ENCODE data around the gene POP5. TPM values are rescaled to one million over a fixed set of nuclear protein-coding genes. Genes with fewer than 3 reads are reported as not detected.

Gene POP5
- 33.8 TPM for polyA plus RNA-seq (2013, experiment 1 of 2)
- polyA plus RNA-seq (2013, experiment 2 of 2), result 34.1 TPM

- H3K4me1 ChIP-seq (ENCODE audit: control insufficient read depth, insufficient read depth, low read depth, low read length), result peaks cover 11% of the 10 kb centered on the region
- no peaks in the 10 kb centered on the region for H3K9me3 ChIP-seq (ENCODE audit: control insufficient read depth, low read length)
- H3K4me2 ChIP-seq (ENCODE audit: low read length, poor library complexity, severe bottlenecking), result peak within 1 kb of the TSS; percentile 94
- peak within 1 kb of the TSS; percentile 34 to 67 for H3K18ac ChIP-seq (ENCODE audit: low read depth in 1 of 2, low read length in 2 of 2)
- H2AK5ac ChIP-seq (ENCODE audit: low read length, severe bottlenecking), result no peak within 1 kb of the TSS
- peak within 1 kb of the TSS; percentile 93 for H3K9ac ChIP-seq (ENCODE audit: low read length)
- peaks cover 8 to 19% of the 10 kb centered on the region in 2 experiments for H3K27me3 ChIP-seq (ENCODE audit: control insufficient read depth in 1 of 2, insufficient read depth in 1 of 2, low read length in 2 of 2)
- peaks cover 12% of the 10 kb centered on the region for H3K79me1 ChIP-seq (replicated peaks; ENCODE audit: low read length, poor library complexity, severe bottlenecking)
- H3K4ac ChIP-seq (ENCODE audit: low read depth in 1 of 2, low read length in 2 of 2), result peak within 1 kb of the TSS in 1 of 2 experiments; percentile 72
- WGBS, result under 1% methylated on average over 56 of the region's 56 CpGs
- peaks cover 33 to 41% of the 10 kb centered on the region in 2 experiments for H3K36me3 ChIP-seq (ENCODE audit: control insufficient read depth in 1 of 2, insufficient read depth in 2 of 2, low read depth in 1 of 2, low read length in 2 of 2)
- H2BK15ac ChIP-seq (ENCODE audit: low read depth, poor library complexity, severe bottlenecking), result peak within 1 kb of the TSS; percentile 19
- peak within 1 kb of the TSS; percentile 88 for H2AFZ ChIP-seq (ENCODE audit: low read depth, low read length)
- H3K27ac ChIP-seq (ENCODE audit: low read length, poor library complexity, severe bottlenecking), result peak within 1 kb of the TSS; percentile 9
- no peak within 1 kb of the TSS for H2BK5ac ChIP-seq (ENCODE audit: low read depth, low read length, poor library complexity, severe bottlenecking)
- peak within 1 kb of the TSS in 1 of 2 experiments; percentile 35 for H3K14ac ChIP-seq (ENCODE audit: low read length in 2 of 2)
- DNase-seq, result peak; percentile 98
- peak within 1 kb of the TSS; percentile 63 for H4K8ac ChIP-seq (ENCODE audit: low read length)
- no peak within 1 kb of the TSS for H2BK12ac ChIP-seq (ENCODE audit: low read length in 2 of 2)
- H3K23ac ChIP-seq (ENCODE audit: low read length in 2 of 2), result no peak within 1 kb of the TSS
- no peak within 1 kb of the TSS for H2BK120ac ChIP-seq (ENCODE audit: low read depth, low read length)
- H3K4me3 ChIP-seq (ENCODE audit: insufficient read depth in 1 of 2, low read depth in 1 of 2, low read length in 2 of 2), result peak within 1 kb of the TSS; percentile 81 to 94
- peak within 1 kb of the TSS; percentile 9 for H4K91ac ChIP-seq (ENCODE audit: low read length)
These were observed at the start of gene POP5 for GRCh38 chr12:120580787-120581723. TSS of gene POP5 (minus strand) at chr12:120581402. CDS start at chr12:120581362, 40 bp downstream.

GRCh38 chr12:120630104-120630892, 49.1 kb upstream of the POP5 start:
- Histone ChIP-seq H3K4me2 (ENCODE audit: low read length, poor library complexity, severe bottlenecking) (no peak overlapping the region), H3K27ac (ENCODE audit: low read length, poor library complexity, severe bottlenecking) (no peak overlapping the region), H2AFZ (ENCODE audit: low read depth, low read length) (no peak overlapping the region), H3K36me3 (ENCODE audit: control insufficient read depth in 1 of 2, insufficient read depth in 2 of 2, low read depth in 1 of 2, low read length in 2 of 2) (no peaks in the 10 kb centered on the region), H3K4ac (ENCODE audit: low read depth in 1 of 2, low read length in 2 of 2) (no peak overlapping the region), H4K91ac (ENCODE audit: low read length) (no peak overlapping the region), H3K23ac (ENCODE audit: low read length in 2 of 2) (no peak overlapping the region), H4K8ac (ENCODE audit: low read length) (no peak overlapping the region), H3K9me3 (ENCODE audit: control insufficient read depth, low read length) (no peaks in the 10 kb centered on the region), H2BK5ac (ENCODE audit: low read depth, low read length, poor library complexity, severe bottlenecking) (no peak overlapping the region), H2BK120ac (ENCODE audit: low read depth, low read length) (no peak overlapping the region), H3K4me1 (ENCODE audit: control insufficient read depth, insufficient read depth, low read depth, low read length) (peaks cover 4% of the 10 kb centered on the region), H3K18ac (ENCODE audit: low read depth in 1 of 2, low read length in 2 of 2) (no peak overlapping the region), H2BK12ac (ENCODE audit: low read length in 2 of 2) (no peak overlapping the region), H3K9ac (ENCODE audit: low read length) (no peak overlapping the region), H3K4me3 (ENCODE audit: insufficient read depth in 1 of 2, low read depth in 1 of 2, low read length in 2 of 2) (no peak overlapping the region), H3K14ac (ENCODE audit: low read length in 2 of 2) (no peak overlapping the region), H2BK15ac (ENCODE audit: low read depth, poor library complexity, severe bottlenecking) (no peak overlapping the region), H3K79me1 (replicated peaks; ENCODE audit: low read length, poor library complexity, severe bottlenecking) (no peaks in the 10 kb centered on the region), H3K27me3 (ENCODE audit: control insufficient read depth in 1 of 2, insufficient read depth in 1 of 2, low read length in 2 of 2) (peaks cover 24 to 36% of the 10 kb centered on the region in 2 experiments), H2AK5ac (ENCODE audit: low read length, severe bottlenecking) (no peak overlapping the region)
- DNase-seq, result no peak
- WGBS, result 88% methylated on average over 15 of the region's 15 CpGs

- no peak overlapping the region for H3K27ac ChIP-seq (ENCODE audit: low read length, poor library complexity, severe bottlenecking)
- no peaks in the 10 kb centered on the region for H3K36me3 ChIP-seq (ENCODE audit: control insufficient read depth in 1 of 2, insufficient read depth in 2 of 2, low read depth in 1 of 2, low read length in 2 of 2)
- no peak overlapping the region for H2AK5ac ChIP-seq (ENCODE audit: low read length, severe bottlenecking)
- H3K4me1 ChIP-seq (ENCODE audit: control insufficient read depth, insufficient read depth, low read depth, low read length), result peaks cover 4% of the 10 kb centered on the region
- no peak for DNase-seq
- H2AFZ ChIP-seq (ENCODE audit: low read depth, low read length), result no peak overlapping the region
- H3K4me2 ChIP-seq (ENCODE audit: low read length, poor library complexity, severe bottlenecking), result no peak overlapping the region
- H3K27me3 ChIP-seq (ENCODE audit: control insufficient read depth in 1 of 2, insufficient read depth in 1 of 2, low read length in 2 of 2), result peaks cover 17 to 31% of the 10 kb centered on the region in 2 experiments
- H4K91ac ChIP-seq (ENCODE audit: low read length), result peak overlapping the region; percentile 52
- H4K8ac ChIP-seq (ENCODE audit: low read length), result no peak overlapping the region
- no peak overlapping the region for H3K23ac ChIP-seq (ENCODE audit: low read length in 2 of 2)
- no peak overlapping the region for H2BK15ac ChIP-seq (ENCODE audit: low read depth, poor library complexity, severe bottlenecking)
- H3K18ac ChIP-seq (ENCODE audit: low read depth in 1 of 2, low read length in 2 of 2), result no peak overlapping the region
- H2BK120ac ChIP-seq (ENCODE audit: low read depth, low read length), result no peak overlapping the region
- no peak overlapping the region for H3K4me3 ChIP-seq (ENCODE audit: insufficient read depth in 1 of 2, low read depth in 1 of 2, low read length in 2 of 2)
- no peak overlapping the region for H3K9ac ChIP-seq (ENCODE audit: low read length)
- 20% methylated on average over 4 of the region's 4 CpGs for WGBS
- no peak overlapping the region for H2BK5ac ChIP-seq (ENCODE audit: low read depth, low read length, poor library complexity, severe bottlenecking)
- no peaks in the 10 kb centered on the region for H3K79me1 ChIP-seq (replicated peaks; ENCODE audit: low read length, poor library complexity, severe bottlenecking)
- no peak overlapping the region for H3K4ac ChIP-seq (ENCODE audit: low read depth in 1 of 2, low read length in 2 of 2)
- no peak overlapping the region for H2BK12ac ChIP-seq (ENCODE audit: low read length in 2 of 2)
- peak overlapping the region in 1 of 2 experiments; percentile 95 for H3K14ac ChIP-seq (ENCODE audit: low read length in 2 of 2)
- no peaks in the 10 kb centered on the region for H3K9me3 ChIP-seq (ENCODE audit: control insufficient read depth, low read length)
These were observed 47.7 kb upstream of the POP5 start for GRCh38 chr12:120628919-120629318.
